Fibroblast of skin of right biceps (primary cell): ENCODE data around the gene THSD4.

Experiments
- DNase-seq: peaks from one replicate; pipeline ENCODE4 v3.0.0-alpha.2; 2013

The THSD4 gene

DNA sequence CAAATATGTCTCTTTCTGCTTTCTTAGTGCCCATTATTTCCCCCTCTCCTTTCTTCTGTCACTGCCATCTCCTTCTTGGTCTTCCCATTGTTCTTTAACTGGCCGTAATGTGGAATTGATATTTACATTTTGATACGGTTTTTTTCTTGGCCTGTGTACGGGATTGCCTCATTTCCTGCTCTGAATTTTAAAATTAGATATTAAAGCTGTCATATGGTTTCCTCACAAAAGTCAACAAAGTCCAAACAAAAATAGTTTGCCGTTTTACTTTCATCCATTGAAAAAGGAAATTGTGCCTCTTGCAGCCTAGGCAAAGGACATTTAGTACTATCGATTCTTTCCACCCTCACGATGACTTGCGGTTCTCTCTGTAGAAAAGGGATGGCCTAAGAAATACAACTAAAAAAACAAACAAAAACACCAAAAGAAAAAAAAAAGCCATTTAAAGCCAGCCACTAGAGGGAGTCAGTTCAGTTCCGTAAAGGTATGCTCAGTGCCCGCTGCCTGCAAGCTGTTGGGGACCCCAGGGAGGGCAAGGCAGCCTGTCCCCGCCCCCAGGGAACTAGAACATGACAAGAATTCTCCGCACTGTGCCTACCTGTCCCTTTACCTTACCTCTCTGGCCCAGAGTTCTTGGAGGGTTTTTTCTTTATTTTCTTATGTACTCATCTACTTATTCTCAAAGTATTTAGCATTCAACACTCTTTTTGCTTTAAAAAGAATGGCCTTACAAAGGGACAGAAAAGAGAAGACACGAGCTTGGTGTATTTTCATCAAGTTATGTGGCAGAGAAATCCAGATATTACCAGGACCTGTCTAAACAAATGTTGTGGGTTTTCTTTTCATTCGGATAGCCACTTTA is 665.1 kb downstream of the THSD4 start:
- peak; percentile 42 for DNase-seq

GRCh38 chr15:71781179-71781964 is 666.1 kb downstream of the THSD4 start:
- DNase-seq, result peak; percentile 49

GRCh38 chr15:71781965-71782265 is 666.6 kb downstream of the THSD4 start:
- no peak for DNase-seq

- DNase-seq, result no peak
Measured at GRCh38 chr15:71782422-71783165, 667.3 kb downstream of the THSD4 start.

- no peak for DNase-seq
Measured at GRCh38 chr15:71784719-71785118, 669.4 kb downstream of the THSD4 start.

- no peak for DNase-seq
Measured at GRCh38 chr15:71785996-71786395, 670.7 kb downstream of the THSD4 start.

GRCh38 chr15:71786673-71787072 is 671.4 kb downstream of the THSD4 start:
- no peak for DNase-seq

DNA sequence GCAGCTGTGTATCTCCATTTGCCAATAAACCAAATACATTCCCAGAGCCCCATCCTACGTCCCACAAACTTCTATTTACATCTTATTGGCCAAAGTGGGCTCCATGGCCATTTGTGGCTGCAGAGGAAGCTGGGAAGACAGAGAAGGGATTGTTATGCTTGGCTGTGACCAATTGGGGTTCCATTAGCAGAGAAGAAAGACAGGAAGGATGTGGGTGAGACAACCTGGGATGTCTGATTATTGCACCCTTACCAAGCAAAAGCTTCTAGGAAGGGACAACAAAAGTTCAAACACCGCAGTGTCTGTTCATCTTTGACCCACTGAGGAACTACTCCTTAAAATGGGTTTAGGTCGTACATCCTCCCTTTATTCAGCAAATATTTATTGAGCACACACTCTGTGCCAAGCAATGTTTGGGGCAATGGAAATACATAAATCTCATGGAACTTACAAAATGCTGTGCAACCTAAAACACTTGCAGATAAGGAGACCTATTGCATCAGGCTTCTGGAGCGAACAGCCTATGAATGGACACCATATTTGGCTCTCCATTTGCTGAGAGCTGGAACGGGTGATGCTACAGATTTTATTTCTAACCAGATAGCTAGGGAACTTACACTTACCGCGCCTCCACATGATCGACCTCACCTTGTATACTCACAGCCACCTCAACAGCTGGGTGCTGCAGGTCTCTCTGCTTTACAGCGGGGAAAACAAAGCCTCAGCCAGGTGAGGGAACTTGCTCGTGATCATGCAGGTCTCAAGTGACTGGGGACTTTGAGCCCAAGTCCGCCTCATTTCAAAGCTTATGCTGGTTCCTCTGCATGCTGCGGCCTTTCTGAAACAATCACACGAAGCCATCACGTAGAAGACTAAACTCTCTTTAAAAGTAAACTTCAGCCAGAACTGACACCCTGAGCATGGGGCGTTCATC is 673.6 kb downstream of the THSD4 start:
- DNase-seq, result no peak

DNA sequence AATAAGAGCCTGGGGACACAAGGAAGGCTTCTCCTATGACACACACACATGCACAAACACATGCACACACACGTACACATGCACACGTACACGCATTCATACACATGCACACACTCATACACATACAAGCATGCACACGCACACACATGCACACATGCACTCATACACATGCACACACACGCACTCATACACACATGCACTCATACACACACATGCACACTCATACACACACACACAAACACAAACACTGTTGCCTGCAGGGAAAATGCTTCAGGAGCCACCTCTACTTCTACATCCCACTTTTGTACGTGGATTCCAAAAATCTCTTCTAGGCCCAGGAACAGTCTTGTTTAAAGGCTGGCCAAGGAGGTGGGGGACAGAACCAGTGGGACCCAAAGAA is 674.3 kb downstream of the THSD4 start:
- no peak for DNase-seq

DNA sequence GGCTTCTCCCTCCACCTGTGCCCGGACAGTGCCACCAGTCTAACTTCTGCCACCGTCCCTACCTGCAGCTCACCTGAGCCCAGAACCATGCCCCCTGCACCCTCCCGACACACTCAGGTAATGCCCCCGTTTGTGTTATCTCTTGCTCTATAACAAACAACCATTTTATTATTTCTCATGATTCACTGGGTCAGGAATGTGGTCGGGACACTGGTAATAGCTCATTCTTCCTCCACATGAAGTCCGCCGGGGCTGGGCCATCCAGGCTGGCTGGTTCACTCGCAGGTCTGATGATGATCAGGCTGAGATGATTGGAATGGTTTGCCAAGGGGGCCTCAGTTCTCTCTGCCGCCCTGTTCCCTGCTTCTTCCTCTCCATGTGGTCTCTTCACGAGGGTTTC is 674.8 kb downstream of the THSD4 start:
- peak; percentile 37 for DNase-seq

DNA sequence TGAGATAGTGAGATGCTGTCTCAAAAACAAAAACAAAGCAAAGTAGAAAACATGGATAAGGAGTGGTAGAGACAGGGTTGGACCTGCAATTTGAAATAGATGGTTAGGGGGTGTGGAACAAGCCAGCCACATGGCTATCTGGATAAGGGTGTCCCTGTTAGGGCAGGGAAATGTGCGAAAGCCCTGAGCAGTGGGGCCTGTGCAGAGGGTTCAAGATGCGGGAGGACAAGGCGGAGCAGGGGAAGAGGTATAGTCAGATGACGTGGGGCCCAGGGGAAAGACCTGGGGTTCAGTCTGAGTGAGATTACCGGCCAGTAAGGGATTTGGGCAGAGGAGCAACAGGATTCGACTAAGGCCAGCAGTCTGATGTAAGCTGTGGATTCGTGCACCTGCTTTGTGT is 676.7 kb downstream of the THSD4 start:
- DNase-seq, result no peak

- peak; percentile 52 for DNase-seq
Measured at GRCh38 chr15:71792521-71792920, 677.2 kb downstream of the THSD4 start.

DNA sequence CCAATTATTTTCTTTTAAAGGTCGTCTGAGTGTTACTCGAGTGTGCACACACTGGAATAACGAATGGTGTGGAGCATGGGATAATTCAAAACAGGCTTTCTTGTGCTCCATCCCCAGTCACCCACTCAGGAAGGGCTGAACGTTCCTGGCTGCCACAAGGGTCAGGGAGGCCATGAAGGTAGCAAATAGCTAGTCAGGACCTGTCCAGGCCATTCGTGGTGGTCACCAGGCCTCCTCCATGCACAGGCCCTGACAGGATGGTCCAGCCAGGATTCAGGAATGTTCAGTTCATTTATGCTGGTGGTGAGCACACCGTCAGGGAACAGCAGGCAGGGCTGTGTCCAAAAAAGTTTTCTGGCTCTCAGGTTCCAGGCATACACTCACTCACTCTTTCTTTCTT is 683.4 kb downstream of the THSD4 start:
- DNase-seq, result no peak

- DNase-seq, result no peak
Measured at GRCh38 chr15:71800190-71800589, 684.9 kb downstream of the THSD4 start.

DNA sequence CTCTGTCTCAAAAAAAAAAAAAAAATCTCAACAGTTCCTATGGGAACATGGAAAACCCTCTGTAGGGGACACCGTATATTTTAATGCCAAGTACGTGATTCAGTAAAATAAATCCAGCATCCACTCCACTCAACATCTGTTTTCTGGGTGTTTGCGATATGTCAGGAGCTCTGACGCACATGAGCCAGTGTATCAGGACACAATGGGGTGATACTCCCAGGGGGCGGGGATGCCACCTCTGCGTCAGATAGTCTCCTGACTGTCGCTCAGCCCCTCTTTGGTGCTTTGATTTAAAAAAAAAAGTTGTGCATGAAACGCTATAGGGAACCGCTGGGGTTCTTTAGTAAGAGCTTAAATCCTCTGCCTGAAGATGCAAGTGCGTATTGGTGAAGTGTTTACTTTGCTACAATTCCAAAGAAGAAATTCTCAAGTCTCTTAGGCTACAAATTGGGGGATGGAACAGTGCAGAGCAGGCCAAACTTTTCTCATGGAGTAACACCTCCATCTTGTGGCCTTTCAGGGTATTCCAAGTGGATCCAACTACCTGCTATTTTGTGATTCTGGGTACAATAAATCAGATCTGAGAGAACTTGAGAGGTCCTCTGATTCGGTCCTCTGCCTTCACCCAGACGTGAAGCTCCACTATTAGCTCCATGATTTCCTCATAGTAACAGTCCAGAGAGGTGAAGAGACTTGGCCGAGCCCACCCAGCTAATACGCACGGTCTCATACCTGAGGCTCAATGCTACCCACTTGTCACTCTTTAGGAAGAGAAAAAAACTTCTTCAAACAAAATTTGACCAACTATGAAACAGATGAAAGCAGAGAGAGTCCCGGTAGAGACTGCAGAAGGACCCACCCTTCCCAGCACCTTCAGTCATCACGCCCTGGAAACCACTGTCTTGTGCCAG is 685.8 kb downstream of the THSD4 start:
- peak; percentile 72 for DNase-seq

DNA sequence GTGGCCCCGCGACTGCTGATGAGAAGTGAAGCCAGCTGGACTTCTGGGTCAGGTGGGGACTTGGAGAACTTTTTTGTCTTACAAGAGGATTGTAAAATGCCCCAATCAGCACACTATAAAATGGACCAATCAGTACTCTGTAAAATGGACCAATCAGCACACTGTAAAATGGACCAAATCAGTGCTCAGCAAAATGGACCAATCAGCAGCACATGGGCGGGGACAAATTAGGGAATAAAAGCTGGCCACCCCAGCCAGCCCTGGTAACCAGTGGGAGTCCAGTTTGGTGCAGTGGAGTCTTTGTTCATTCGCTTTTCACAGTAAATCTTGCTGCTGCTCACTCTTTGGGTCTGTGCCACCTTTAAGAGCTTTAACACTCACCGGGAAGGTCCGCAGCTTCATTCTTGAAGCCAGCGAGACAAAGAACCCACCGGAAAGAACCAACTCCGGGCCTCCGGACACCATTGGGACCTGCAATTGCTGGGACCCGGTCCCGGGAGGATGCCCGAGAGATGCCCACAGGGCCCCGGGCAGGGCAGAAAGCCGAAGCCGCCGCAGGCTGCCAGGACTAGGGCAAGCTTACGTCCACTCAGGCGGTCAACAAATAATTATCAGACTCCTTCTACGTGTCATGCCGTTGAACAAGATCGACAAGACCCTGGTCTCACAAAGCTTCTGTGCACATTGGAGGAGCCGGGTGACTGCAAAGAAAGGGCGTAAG is 686.8 kb downstream of the THSD4 start:
- DNase-seq, result no peak

DNA sequence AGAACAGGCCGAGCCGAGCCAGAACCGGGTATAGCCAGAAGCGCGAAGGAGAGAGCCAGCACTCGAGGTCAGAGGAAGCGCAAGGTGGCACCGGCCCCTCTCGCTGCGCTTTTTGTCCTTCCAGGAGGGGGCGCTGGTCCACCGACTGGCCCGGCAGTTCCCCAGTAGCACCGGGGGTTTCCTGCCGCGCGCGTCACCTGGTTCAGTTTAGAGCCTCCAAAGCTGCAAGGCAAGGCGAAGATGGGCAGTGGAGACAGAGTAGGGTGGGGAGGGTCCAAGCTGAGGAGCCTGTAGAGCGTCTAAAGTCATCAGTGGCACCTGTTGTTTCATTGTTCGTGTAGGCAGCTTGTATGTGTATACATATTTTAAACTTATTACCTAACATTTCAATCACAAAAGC is 687.5 kb downstream of the THSD4 start:
- no peak for DNase-seq

DNA sequence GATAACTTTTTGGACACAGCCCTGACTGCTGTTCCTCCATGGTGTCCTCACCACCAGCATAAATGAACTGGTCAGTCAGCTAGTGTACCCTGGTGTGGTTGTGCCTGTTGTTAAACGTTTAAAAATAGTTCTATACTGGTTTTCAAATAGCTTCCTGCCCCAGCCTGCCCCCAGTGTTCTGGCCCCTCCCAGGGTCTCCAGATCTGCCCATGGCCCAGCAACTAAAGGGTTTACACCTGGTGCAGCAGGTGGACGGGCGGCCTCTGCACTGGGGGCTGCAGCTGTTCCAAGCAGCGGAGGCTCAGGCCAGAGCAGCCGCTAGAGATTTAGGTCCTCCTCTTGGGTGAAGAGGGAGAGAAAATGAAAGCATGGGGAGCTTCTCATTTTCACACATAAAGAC is 689.0 kb downstream of the THSD4 start:
- no peak for DNase-seq

- DNase-seq, result no peak
Measured at GRCh38 chr15:71804695-71805470, 689.6 kb downstream of the THSD4 start.

- DNase-seq, result peak; percentile 61
Measured at GRCh38 chr15:71806452-71806931, 691.2 kb downstream of the THSD4 start.
